GM21786 (cell line): Measurements from ENCODE around the gene FDXACB1.
"Not testable (repeated sequence)": the region's sequence is repeated elsewhere in the genome, so short reads cannot be mapped to it uniquely, and the experiment has no call there.

Source experiments
- ATAC-seq: cut with Tn5 transposase; IDR thresholded peaks from one replicate; pipeline ENCODE4 v1.9.1; 2021; ENCODE audit not compliant: unreplicated experiment

The FDXACB1 gene

DNA sequence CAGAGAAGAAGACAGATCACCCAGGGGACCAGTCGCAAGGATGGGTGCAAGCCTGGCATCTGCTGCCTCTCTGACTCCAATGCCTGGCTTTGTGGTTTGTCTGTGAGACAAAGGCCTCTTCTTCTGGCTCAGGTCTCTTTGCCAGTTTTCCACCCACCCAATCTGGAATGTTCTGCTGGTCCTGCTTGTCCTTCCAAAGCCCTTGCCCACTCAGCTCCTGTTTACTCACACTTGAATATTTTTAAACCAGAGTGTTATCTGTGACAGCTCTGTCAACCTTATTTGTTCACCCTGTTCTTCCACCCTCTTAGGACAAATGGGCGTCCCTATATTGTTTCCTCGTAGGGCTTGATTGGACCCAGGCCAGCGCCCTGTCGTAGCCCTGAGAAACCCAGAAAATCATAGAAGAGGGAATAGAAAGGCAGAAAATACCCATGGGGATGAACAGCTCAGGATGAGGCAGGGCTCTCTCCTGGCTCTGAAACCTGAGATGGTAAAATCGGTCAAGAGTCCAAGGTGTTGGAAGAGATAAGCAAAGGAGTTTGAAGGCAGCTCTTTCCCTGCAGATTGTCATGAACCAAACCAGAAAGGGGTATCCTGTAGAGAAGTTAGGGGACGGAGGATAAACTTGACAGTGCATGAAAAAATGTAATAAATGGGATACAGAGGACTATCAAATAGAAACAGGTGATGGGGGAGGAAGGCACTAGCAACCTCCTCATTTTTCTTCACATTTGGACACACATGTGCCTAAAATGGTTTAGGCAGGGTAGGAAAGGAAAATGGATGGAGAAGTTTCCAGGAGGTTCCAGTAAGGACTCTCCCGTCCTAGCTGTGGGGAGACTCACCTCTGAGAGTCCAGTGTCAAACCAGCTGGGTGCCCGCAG lies 32.0 kb upstream of the FDXACB1 start:
- ATAC-seq, result no peak

DNA sequence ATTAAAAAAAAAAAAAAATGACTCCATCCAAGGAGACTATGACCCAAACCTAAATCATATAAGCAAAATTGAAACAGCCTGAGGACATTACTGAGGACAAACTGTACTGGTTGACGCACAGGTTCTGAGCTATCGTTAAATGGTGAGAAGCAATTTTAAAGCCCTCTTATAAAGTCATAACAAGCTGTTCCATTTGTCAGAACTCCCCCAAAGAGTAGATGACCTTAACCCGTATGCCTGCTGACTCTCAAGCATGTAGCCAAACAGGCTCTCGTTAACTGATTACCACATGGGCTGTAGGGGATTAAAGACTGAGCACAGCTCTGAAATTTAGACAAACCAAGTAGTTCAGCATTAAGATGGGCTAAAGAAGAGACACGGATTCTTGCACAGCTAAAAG lies 30.4 kb upstream of the FDXACB1 start:
- no peak for ATAC-seq

DNA sequence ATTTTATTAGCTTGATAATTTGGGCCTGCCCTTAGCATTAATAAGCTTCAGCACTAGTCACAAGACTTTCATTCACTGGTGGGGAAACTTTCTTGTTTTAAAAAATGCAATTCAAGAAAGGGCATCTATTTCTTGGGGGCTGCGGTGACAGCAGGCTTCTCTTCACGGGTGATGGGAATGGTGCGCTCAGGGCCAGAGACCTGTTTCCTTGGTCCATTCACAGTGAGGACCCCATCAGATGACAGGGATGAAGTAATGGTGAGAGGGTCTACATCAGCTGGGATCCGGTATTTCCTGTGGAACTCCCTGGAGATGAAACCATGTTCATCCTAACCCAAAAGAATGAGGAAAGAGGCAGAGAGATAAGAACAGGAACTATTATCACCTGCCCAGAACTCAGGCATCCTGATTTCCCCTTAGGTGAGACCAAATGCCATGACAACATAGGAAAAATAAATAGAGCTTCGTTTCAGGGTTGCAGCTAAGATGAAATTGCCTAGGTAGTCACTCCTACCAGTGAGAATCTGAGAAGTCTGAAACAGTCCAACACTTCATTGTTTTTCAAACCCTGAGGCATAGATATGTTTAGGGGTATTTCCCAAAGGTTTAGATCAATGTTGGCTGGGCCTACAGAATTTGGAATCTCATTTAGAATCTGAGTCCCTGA lies 29.8 kb upstream of the FDXACB1 start:
- ATAC-seq, result no peak

DNA sequence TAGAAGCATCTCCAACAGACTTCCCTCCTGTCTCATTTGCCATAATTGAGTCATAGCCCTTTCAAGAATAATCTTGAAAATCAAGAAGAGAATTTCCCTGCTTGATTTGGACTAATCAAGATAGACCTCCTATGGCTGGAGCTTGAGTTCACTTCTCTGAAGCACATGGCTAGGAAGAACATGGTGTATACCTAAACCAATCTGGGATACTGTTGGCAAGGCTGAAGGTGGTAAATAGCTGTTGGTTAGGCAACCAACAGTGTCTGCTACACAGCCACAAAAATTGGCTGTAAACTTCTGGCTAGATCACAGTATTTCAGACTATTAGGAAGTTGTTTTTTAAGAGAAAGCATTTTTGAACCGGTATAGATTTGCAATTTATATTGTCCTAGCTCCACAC lies 27.7 kb upstream of the FDXACB1 start:
- ATAC-seq, result no peak

DNA sequence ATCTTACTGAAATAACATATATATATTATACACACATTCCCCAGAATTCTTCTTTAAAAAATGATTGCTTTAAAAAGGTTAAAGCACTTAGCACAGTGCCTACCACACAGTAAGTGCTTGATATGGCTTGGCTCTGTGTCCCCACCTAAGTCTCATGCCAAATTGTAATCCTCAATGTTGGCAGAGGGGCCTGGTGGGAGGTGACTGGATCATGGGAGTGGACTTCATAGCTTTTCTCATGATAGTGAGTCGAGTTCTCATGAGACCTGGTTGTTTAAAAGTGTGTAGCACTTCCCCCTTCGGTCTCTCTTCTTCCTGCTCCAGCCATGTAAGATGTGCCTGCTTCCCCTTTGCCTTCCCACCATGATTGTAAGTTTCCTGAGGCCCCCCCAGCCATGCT lies 26.4 kb upstream of the FDXACB1 start:
- ATAC-seq, result no peak

DNA sequence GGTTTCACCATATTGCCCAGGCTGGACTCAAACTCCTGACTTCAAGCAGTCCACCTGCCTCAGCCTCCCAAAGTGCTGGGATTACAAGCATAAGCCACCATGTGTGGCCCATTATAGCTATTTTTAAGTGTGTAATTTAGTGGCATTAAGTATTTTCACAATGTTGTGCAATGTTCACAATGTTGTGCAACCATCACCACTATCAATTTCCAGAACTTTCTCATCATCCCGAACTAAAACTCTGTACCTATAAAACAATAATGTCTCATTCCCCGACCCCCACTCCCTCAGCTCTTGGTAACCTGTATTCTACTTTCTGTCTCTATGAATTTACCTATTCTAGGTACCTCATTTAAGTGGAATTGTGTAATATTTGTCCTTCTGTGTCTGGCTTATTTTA lies 7.9 kb upstream of the FDXACB1 start:
- no peak for ATAC-seq

DNA sequence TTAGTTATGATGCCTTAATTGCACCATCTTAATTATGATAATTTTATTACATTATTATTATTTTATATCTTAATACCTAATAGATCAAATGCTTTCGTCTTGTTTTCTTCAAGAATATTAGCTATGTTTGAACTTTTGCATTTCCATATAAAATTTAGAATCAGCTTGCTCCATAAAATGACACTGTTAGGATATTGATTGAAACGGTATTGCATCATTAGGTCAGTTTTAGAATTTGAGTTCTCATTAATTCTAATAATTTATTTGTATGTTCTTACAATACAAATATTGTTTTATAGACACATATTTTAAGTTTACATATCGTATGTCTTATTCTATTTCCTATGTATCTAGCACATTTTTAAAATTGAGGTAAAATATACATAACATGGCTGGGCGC lies 7.1 kb upstream of the FDXACB1 start:
- ATAC-seq, result no peak

DNA sequence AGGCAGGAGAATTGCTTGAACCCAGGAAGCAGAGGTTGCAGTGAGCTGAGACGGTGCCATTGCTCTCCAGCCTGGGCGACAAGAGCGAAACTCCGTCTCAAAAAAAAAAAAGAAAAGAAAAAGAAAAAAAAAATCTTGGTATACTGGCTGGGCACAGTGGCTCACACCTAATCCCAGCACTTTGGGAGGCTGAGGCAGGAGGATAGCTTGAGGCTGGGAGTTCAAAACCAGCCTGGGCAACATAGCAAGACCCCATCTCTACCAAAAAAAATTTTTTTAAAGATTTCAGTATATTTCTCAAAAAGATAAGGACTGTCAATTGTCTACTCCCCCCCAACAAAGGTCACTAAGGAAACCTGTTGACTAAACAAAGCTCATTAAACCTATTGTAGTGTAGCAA lies 6.1 kb upstream of the FDXACB1 start:
- not testable (repeated sequence) for ATAC-seq

DNA sequence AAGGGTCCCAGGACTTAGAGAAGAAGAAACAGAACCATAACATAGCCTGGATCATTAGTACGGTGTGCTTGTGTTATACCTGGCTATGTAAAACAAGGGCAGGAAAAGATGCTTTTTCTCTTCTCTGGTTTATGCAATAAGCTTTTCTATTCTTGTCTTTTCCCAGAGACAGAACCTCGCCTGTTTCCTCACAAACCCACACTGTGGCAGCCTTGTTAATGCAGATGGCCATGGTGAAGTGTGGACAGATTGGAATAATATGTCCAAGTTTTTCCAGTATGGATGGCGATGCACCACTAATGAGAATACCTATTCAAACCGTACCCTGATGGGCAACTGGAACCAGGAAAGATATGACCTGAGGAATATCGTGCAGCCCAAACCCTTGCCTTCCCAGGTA lies 3.2 kb upstream of the FDXACB1 start:
- ATAC-seq, result no peak

DNA sequence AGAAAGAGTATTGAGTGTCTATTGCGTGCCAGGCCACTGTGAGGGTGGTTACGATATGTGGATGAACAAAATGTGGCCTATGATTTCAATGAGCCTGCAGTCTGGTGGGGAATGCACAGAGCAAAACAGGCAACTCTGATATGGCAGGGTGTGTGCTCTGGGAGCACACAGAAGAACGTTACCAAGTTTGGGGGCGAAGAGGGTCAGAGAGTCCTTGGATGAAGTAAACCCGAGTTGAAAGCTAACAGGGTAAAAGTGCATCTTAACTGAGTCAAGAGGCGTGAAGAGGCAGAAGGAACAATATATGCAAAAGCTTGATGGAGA lies 634 bp upstream of the FDXACB1 start:
- ATAC-seq, result peak; percentile 1

DNA sequence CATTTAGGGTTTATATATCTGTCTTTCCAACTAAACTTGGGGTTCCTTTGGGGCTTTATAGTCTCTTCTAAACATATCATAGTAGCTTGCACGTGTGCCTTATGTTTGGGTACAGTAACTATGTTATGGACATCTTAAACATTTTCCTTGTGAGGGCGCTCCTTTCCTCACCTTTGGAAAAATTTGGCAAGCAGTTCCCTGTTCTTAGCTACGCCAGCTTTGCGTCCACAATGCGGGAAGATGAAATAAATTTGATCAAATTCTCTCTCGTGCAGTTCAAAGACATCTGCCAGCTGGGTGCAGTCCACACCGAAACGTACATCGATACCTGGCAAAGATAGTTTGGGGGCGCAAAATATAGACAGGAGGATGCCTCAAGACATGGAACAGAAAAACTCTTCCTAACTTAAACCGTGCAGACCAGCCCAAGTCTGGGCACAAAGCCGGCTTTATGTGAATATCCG lies 548 bp downstream of the FDXACB1 start:
- peak; percentile 2 for ATAC-seq

DNA sequence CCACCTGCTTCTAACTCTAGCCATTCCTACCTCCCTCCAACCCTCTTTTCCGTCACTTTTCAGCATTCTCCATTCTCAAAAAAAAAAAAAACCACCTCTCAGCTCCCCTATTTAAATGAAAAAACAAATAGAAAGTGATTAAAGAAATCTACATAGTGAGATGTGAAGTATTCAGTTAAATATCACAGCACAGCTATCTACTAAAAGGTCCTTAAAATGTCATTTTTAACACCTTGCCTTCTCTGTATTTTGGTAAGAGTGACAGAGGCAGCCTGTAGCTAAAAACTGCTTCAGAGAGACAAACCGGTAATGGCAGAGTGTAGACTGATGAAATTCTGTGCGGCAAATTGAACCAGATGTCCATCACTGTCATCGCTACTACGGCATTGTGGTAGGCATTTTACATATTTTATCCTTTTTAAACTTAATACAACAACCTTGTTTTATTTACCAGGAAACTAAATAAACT lies 7.2 kb downstream of the FDXACB1 start:
- no peak for ATAC-seq

DNA sequence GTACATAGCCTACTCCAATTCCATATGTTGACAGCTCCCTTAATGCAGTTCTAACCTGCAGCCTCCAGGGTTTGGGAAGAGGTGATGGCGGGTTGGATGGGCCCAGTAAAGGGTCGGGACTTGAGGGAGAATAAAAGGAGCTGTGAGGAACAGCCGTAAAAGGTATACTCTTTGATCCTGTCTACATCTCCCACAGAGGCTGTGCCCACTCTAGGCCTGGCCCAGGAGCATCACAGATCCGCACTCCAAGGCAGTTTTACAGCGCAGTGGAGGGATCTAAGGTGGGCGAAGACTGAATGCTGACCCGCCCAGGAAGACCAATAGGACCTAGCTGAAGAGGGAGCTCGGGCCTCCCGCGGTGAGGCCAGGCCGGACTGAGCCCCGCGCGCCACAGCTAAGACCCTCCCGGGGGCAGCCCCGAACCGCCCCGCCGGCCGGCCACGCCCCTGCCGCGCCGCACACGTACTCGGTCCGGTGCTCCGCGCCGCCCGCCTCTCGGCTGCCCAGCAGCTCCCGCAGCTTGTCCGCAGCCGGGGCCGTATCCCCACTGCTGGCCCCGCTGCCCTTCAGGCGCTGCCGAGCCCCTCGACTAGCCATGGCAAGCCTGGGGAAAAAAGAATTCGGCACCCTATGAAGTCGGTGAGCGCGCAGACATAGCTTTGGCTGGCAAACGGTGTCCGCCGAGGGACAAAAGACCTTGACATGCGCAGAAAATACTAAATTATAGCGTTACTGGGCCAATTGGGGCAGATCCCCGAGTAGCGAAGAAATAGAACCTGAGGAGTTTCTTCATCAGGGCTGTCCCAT lies 7.9 kb downstream of the FDXACB1 start, which contains the start of gene ALG9:
ALG9 (minus strand) TSS at position 696 of the 807 bp plus-strand sequence; CDS start at position 597, 99 bp downstream.
- ATAC-seq, result peak; percentile 90

DNA sequence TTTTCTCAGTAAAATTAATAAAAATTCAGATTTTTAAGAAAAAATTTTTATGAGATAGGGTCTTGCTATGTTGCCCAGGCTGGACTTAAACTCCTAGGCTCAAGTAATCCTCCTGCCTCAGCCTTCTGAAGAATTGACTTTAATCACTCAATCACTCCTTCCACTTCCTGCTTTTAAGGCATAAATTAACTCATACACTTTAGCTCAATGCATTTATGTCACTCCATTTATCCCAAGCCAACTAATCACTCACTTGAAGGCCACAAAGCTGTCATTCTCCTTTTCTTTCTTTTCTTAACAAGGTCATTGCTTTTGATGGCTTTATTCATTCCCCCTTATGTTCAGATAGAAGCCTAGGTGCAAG lies 8.5 kb downstream of the FDXACB1 start:
- peak; percentile 19 for ATAC-seq

DNA sequence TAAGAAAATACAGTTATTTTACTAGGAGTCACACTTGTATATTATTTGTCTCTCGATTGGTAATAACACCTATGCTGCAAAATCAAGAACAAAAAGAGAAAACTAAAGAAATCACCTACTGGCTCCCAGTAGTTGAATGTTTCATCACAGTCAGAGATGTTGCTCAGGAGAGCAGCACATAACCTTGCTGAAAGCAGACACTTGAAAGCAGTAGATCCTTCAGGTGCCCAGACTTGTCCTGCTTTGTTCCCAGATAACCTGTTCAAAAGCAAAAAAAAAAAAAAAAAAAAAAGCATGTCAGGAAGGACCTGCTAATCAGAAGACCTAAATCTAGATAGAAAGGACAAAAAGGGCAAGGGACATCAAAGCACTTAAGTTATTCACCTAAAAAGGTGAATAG lies 8.9 kb downstream of the FDXACB1 start:
- no peak for ATAC-seq

DNA sequence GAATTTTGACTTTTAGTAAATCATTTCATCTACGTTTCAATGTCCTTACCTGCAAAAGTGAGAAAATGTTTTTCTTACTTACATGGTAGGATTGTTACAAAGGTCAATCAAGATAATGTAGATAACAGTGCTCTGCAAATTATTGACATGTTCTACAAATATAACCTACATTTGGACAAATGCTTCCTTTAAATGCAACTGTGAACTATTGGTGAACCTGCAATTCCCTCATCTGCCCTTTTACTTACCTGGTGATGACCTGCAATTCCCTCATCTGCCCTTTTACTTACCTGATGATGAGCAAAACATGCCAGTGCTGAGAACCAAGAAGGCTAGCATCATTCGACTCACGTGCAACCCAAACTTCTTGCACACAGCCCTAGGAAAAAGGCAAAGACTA lies 18.7 kb downstream of the FDXACB1 start:
- no peak for ATAC-seq

DNA sequence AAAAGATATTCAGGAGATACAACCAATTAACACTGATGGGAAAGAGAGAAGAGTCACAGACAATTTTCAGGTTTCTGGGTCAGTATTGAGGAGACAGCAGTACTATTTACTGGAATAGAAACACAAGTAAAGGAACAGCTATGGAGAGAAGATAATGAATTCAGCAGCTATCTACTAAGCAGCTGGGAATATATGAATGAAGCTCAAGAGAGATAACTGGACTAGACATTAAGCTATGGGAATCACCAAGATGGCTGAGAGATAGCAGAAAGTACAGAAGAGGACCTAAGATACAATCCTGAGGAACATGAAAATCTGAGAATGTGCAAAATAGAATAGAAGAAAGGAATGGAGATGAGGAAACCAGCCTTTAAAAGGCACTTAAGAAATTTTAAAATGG lies 23.5 kb downstream of the FDXACB1 start:
- ATAC-seq, result no peak

DNA sequence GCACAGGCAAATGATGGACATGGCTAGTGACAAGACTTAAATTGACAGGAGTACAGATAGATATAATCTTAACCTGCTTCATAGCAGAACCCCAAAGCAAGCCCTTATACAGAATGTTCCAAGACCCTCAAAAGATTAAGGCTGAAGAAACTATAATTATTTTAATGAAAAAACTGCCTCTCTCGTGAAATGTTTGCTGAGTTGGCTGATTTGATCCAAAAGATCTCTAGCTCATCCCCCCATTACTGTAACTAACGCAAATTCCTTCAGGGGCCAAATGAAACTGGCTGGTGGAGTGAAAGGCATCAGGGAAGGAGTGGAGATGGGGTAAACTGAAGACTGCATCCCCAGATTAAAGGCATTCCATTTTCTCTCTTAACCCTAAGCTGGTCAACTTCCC lies 26.9 kb downstream of the FDXACB1 start:
- no peak for ATAC-seq

DNA sequence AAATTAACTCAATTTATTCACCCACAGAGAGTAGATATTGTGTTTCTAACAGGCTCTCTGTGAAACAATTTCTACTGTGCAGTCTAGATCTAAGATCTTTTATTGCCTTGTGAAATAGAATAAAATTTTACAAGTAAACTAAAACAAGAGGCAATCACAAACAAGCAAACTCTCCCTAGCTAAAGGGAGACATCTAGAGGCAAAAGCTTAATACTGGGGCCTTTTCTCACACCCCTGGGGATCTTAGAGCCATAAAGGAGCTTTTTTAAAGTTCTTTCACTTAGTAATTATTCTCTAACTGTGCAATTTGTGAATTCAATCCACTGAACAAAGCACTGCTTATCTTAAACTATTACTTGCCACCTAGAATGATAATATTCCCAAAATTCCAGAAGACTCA lies 27.3 kb downstream of the FDXACB1 start:
- no peak for ATAC-seq

DNA sequence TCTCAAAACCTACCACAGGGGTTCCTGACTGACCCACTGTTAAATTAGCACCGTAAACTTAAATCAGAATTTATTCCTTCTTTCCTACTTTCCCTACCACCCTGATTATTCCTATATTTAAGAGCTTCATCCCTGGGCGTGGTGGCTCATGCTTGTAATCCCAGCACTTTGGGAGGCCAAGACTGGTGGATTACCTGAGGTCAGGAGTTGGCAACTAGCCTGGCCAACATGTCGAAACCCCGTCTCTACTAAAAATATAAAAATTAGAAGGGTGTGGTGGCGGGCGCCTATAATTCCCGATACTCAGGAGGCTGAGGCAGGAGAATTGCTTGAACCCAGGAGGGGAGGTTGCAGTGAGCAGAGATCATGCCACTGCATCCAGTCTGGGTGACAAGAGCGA lies 27.9 kb downstream of the FDXACB1 start:
- ATAC-seq, result no peak

DNA sequence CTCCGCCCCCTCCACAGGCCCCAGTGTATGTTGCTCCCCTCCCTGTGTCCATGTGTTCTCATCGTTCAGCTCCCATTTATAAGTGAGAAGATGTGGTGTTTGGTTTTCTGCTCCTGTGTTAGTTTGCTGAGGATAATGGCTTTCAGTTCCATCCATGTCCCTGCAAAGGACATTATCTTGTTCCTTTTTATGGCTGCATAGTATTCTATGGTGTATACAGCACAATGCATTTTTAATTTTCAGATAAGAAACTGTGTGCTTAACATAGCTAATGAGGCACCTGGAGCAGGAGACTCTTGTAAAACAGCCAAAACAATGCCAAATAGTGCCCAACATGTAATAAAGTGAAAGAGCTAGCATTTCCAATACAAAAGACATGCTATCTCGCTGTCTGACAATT lies 29.3 kb downstream of the FDXACB1 start:
- ATAC-seq, result no peak

DNA sequence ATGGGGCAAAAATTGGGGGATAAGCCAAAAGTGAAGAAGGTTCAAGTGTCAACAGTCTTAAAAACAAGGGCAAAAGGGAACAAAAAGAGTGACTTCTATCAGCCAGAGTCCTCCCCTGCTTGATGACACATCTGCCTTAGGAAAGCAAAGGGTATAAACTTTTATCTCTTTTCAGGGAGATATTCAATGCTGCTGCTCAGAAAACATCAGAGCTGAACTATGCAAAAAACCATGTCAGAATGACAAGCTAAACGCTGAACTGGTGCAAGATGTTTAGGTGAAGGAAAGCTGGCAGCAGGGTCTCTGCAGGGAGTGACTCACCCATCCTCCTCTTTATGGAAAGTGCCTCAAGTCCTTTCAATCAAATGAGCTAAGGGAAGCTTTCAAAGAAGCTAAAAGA lies 32.3 kb downstream of the FDXACB1 start:
- no peak for ATAC-seq
